Measurements from ENCODE around the gene PPFIA3.
"Not testable (repeated sequence)": the region's sequence is repeated elsewhere in the genome, so short reads cannot be mapped to it uniquely, and the experiment has no call there.

The PPFIA3 gene

GRCh38 chr19:49103331-49104085, 15.8 kb upstream of the PPFIA3 start:
- DNase-seq = no peak

GRCh38 chr19:49104229-49104864, 15.0 kb upstream of the PPFIA3 start:
- no peak for DNase-seq

- no peak for DNase-seq
These were observed 12.7 kb upstream of the PPFIA3 start for GRCh38 chr19:49106648-49107135.

DNA sequence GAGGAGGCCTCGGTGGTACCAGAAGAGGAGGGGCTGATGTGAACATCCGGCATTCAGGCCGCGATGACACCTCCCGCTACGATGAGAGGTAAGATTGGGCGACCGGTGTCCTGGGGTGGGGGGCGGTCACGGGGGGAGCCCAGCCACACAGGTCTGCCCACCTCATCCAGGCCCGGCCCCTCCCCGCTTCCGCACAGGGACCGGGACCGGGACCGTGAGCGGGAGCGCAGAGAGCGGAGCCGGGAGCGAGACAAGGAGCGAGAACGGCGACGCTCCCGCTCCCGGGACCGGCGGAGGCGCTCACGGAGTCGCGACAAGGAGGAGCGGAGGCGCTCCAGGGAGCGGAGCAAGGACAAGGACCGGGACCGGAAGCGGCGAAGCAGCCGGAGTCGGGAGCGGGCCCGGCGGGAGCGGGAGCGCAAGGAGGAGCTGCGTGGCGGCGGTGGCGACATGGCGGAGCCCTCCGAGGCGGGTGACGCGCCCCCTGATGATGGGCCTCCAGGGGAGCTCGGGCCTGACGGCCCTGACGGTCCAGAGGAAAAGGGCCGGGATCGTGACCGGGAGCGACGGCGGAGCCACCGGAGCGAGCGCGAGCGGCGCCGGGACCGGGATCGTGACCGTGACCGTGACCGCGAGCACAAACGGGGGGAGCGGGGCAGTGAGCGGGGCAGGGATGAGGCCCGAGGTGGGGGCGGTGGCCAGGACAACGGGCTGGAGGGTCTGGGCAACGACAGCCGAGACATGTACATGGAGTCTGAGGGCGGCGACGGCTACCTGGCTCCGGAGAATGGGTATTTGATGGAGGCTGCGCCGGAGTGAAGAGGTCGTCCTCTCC, 11.5 kb upstream of the PPFIA3 start:
- DNase-seq = no peak

DNA sequence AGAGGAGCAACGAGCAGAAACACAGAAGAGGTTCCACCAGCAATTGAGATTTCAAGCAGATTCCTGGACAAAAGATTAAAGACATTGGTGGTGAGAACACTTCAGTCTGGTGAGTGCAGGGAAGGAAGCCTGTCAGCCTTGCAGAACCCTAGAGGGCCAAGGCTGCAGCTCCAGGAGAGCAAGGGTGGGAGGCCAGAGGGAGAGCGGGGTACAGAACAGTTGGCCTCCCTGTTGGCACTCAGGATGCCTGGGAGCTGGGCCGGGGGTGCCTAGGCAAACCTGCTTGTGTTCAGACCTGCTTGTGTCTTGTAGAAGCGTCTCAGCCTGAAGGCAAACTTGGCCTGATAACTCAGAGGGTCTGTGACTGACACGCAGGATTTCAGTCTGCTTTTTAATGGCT, 10.3 kb upstream of the PPFIA3 start:
- DNase-seq = no peak

DNA sequence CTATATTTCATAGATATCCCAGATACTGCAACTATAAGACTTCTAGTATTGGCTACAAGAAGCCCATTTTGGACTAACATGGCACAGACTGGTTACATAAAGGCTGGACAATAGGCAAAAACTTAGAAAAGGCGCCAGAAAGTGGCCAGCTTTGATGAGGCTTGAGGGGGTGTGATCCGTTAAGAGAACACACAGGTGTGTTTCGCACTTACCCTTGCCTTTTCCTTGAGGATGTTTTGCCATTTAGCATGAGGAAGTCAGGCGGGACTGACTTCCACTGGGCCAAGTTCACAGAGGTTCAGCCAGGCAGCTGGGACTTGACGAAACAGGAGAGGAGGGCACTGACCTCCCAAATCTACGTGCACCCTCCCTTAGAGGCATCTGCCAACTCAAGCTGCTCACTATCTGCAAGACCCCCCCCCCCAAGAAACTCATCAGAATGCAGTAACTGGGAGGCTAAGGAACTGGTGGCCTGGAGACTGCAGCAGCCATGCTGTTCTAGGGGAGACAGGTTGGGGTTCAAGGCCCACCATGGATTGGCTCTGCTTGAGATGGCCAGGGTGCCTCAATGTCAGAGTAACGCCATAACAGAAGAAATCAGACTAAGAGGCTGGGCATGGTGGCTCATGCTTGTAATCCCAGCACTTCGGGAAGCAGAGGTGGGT, 9.6 kb upstream of the PPFIA3 start:
- no peak for DNase-seq

- no peak for DNase-seq
These were observed 8.8 kb upstream of the PPFIA3 start for GRCh38 chr19:49110567-49110966.

GRCh38 chr19:49111218-49111998, 7.9 kb upstream of the PPFIA3 start:
- DNase-seq = no peak

DNA sequence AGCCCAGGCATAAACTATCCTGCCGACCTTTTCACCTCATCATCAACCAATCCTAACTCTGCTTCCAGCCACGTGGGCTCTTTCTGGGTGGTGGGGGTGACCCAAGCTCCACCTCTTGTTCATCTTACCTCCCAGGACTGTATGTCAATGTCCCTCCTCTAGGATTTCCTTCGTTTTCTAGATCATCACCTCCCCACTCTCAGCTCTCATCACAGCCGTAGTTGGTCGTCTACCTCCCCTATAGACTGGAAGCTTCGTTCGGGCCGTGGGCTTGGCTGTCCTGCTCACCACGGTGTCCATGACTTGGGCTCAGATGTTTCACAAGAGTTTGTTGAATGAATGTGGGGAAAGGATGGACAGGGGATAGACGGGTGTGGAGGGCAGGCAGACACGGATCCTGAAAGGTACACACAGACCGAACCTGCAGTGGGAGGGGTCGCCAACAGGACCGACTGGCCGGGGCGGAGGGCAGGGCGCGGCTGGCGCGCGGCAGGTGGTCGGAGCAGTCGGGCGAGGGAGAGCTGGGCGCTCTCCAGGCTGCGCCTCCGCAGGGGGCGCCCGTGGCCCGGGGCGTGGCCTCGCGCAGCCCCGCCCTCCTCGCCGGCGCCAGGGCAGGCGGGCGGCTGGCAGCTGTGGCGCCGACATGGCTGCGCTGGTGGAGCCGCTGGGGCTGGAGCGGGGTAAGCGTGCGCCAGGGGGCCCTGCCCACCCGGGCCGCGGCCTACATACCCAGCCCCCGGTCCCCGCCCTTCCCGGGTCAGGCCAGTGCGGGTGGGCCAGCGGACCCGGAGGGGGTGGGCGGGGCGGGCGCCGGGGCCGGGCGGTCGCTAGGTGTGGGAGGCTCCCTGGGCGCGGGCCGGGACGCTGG, 5.3 kb upstream of the PPFIA3 start, which contains the start of gene LIN7B:
Gene LIN7B, plus strand, starts transcription at position 609 of the 868 bp plus-strand sequence. Its CDS starts 35 bp downstream, at position 644.
- peak; percentile 51 for DNase-seq

GRCh38 chr19:49114630-49115363, 4.5 kb upstream of the PPFIA3 start:
- DNase-seq = no peak

- DNase-seq = no peak
These were observed 2.8 kb upstream of the PPFIA3 start for GRCh38 chr19:49116544-49116943.

GRCh38 chr19:49117677-49118564, 1.4 kb upstream of the PPFIA3 start:
- DNase-seq = no peak

DNA sequence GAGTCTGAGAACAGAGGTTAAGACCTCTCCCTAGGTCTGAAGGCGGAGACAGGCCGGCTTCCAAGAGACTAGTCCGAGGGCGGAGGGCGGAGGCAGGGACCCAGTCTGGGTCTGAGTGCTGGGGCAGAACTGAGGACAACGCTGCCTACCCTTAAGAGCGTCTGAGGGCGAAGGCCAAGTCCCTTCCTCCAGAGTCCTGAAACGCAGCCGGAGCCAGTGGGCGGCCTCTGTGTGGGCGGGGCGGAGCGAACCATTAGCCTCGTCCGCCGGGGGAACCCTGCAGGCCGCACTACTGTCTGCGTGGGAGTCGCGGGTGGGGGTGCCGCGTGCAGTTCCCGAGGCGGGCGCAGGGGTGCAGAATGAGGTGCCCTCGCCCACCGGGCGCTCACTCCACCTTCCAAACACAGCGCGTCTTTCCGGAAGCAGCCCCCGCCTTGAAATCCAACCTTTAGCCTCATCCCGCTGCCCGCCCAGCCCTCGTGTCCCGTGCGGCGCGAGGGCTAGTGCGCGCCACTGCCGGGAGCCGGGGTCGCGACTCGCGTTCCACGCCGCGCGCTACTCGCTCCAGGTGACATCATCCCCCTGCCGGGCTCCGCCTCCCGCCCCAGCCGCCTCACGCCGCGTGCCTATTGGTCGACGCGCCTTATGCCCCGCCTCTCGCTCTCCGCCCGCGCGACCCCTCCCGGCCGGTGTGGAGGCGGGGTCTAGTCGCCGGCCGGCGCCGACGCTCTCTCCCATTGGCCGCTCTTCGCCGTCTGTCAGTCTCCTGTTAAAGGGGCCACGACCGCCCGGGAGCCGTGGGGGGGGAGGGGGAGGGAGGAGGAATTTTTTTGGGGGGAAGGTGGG, 556 bp upstream of the PPFIA3 start, which contains the start of gene C19orf73:
Gene C19orf73, minus strand, starts transcription at position 579 of the 846 bp plus-strand sequence. Its CDS starts 121 bp downstream, at position 458.
- DNase-seq = peak; percentile 83

GRCh38 chr19:49120325-49120683, 960 bp downstream of the PPFIA3 start:
- DNase-seq = no peak

DNA sequence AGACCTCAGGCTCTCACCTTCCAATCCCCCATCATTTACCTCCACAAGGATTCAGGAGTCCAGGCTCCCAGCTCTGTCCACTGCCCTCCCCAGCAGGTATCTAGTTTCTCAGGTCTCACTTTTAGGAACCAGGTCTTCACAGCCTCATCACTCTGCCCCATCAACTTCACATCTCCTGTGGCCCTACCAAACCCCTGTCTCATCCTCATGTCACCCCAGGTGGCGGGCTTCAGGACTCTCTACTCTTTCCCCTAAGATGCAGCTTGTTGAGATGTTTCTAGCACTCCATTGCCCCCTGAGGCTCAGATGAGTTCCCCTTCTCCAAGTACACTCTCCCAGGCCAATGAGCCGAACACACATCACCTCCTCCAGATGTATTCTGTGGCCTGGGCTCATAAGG, 1.5 kb downstream of the PPFIA3 start:
- DNase-seq = no peak

DNA sequence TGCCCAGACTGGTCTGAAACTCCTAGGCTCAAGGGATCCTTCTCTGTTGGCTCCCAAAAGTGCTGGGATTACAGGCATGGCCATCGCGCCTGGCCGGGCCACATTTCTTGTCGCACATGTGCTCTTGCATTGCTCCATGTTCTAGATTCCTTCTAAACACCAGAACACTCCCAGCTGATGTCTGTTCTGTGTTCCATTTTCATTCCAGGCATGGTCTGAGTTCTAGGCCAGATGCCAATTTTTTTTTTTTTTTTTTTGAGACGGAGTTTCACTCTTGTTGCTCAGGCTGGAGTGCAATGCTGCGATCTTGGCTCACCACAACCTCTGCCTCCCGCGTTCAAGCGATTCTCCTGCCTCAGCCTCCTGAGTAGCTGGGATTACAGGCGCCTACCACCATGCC, 2.5 kb downstream of the PPFIA3 start:
- DNase-seq = not testable (repeated sequence)

DNA sequence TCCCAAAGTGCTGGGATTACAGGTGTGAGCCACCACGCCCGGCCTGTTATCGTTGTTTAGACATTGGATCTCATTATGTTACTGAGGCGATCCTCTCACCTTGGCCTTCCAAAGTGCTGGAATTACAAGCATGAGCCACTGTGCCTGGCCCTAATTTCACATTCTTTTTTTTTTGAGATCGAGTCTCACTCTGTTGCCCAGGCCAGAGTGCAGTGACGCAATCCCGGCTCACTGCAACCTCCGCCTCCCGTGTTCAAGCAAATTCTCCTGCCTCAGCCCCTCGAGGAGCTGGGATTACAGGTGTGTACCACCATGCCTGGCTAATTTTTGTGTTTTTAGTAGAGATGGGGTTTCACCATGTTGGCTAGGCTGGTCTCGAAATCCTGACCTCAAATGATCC, 3.9 kb downstream of the PPFIA3 start:
- DNase-seq = not testable (repeated sequence)
